Activated T-cell treated with anti-CD3 and anti-CD28 coated beads, Interleukin-2, amount 50 U/mL, for 24 hours (primary cell): ENCODE data around the gene STK16.
"Not testable (repeated sequence)": the region's sequence is repeated elsewhere in the genome, so short reads cannot be mapped to it uniquely, and the experiment has no call there.

ENCODE experiments used
- DNase-seq: peaks from one replicate; pipeline ENCODE4 v3.0.0-alpha.2; 2020
- H3K27ac Mint-ChIP-seq: 2 replicates; pipeline ENCODE4 v1.8.0; 2020; ENCODE audit warnings: mild to moderate bottlenecking, mixed read lengths
- H3K27me3 Mint-ChIP-seq: 2 replicates; pipeline ENCODE4 v1.8.0; 2020; ENCODE audit warnings: mixed read lengths
- H3K36me3 Mint-ChIP-seq: 2 replicates; pipeline ENCODE4 v1.8.0; 2020; ENCODE audit warnings: low read depth, mixed read lengths
- H3K4me1 Mint-ChIP-seq: 2 replicates; pipeline ENCODE4 v1.8.0; 2020; ENCODE audit warnings: low read depth, mixed read lengths
- H3K4me3 Mint-ChIP-seq: 2 replicates; pipeline ENCODE4 v1.8.0; 2020; ENCODE audit warnings: mild to moderate bottlenecking, moderate library complexity, mixed read lengths
- H3K9me3 Mint-ChIP-seq: 2 replicates; pipeline ENCODE4 v1.8.0; 2020; ENCODE audit warnings: mixed read lengths

The STK16 gene, protein sequence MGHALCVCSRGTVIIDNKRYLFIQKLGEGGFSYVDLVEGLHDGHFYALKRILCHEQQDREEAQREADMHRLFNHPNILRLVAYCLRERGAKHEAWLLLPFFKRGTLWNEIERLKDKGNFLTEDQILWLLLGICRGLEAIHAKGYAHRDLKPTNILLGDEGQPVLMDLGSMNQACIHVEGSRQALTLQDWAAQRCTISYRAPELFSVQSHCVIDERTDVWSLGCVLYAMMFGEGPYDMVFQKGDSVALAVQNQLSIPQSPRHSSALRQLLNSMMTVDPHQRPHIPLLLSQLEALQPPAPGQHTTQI

DNA sequence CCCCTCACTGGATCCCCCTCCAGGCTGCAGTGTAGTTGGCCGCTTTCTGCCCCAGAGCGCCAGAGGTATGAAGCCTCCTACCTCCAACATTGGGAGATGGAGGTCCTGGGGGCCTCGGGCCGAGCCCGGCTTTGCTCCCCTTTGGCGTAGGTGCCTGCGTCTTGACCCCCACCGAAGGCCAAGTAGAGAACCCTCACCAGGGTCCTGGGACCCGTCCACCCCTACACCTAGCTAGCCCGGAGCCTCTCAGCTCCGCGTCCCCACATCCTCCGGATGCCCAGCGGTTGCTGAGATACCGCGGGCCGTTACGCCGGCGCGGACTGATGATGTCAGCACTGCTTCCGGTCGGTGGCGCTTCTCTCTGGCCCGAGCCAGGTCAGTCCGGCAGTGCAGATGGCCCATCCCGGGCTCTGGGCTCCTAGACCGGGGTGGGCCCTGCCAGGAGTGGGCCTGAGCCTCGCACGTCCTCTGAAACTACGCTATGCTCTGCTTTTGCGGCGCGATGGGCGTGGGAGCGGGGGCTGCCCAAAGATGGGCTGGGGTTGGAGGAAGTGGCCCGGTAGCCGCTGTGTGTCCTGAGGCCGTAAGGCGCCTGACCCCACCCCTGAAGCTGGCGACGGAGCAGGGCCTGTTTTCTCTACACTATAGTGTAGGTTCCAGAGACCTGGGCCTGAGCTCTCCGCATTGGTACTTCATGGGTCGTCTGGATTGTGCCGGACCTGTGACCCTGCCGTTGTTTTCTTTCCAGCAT is at the start of gene STK16, which contains the start of gene GLB1L:
Gene STK16 (plus strand): TSS at position 332 of the 751 bp plus-strand sequence. CDS start 521 bp downstream, outside the sequence.
Gene GLB1L (minus strand): TSS at position 297 of the 751 bp plus-strand sequence. CDS start 1,871 bp downstream, outside the sequence.
- peak within 1 kb of the TSS; percentile 98 for H3K4me3 Mint-ChIP-seq
- H3K36me3 Mint-ChIP-seq: peaks cover 49% of the 10 kb centered on the region
- H3K27ac Mint-ChIP-seq: peak within 1 kb of the TSS; percentile 99

DNA sequence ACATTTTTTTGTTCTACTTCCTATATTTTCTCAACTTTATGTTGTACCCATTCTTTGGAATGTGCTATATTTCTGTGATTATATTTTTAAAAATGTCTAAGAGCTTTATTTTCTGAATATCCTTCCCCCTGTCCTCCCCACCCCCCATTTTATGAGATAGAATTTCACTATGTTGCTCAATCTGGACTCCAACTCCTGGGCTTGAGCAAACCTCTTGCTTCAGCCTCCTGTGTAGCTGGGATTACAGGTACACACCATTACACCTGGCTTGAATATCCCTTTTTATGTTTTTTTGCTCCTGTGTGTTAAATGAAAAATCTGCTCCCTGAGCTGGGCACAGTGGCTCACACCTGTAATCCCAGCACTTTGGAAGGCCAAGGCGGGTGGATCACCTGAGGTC is 47.9 kb upstream of the STK16 start:
- H3K27ac Mint-ChIP-seq: no peak overlapping the region
- H3K9me3 Mint-ChIP-seq: no peaks in the 10 kb centered on the region
- DNase-seq: no peak
- peaks cover 19% of the 10 kb centered on the region for H3K4me1 Mint-ChIP-seq
- H3K36me3 Mint-ChIP-seq: no peaks in the 10 kb centered on the region
- H3K4me3 Mint-ChIP-seq: no peak overlapping the region
- peaks cover 5% of the 10 kb centered on the region for H3K27me3 Mint-ChIP-seq

More for the DNA sequence above, at the start of gene STK16, which contains the start of gene GLB1L:
- Mint-ChIP-seq H3K9me3 (no peaks in the 10 kb centered on the region), H3K4me1 (peaks cover 55% of the 10 kb centered on the region), H3K27me3 (no peaks in the 10 kb centered on the region)
- peak; percentile 95 for DNase-seq

DNA sequence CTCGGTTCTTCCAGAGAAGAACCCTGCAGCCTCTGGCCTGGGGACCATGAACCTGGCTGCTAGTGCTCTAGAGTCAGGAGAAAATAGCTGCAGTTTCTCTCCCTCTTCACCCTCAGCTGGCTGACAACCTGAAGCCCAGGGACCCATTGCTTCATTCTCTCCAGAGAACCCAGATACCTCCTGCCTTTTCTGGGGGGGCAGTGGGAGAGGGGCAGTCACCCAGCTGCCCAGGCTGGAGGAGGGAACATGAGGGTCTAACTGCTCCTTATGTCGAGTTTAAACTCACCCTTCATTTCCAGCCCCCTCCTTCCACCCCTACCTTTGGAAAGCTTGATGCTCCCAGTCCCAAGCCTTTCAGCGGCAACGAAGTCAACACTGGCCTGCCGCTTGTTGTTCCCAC is 46.3 kb upstream of the STK16 start:
- peaks cover 5% of the 10 kb centered on the region for H3K27me3 Mint-ChIP-seq
- peak overlapping the region; percentile 34 for H3K27ac Mint-ChIP-seq
- H3K4me3 Mint-ChIP-seq: peak overlapping the region; percentile 46

DNA sequence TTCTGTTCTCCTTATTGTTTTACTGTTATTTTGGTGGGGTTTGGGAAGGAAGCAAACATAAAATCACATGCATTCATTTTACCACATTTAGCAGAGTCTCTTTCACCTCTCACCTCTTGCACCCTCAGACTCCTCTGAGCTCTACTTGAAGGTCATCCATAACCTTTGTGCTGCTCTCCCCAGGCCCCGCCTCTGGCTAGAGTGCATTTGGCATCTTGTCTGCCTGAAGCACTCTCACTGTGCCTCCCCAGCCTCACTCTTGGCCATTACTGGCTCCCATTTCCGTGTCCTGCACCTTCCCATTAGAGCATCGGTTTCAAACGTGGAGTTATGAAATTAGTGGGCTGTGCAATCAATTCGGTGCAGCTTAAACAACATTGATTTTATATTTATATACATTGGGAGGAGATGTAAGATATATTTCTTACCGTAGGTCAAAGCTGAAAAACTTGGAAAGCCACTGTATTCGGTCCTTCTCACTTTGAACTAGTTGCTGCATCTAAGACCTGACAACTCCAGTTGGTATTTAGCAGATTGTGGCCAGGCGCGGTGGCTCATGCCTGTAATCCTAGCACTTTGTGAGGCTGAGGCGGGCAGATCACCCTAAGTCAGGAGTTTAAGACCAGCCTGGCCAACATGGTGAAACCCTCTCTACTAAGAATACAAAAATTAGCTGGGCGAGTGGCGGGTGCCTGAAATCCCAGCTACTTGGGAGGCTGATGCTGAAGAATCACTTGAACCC is 45.6 kb upstream of the STK16 start:
- Mint-ChIP-seq H3K4me1 (peaks cover 19% of the 10 kb centered on the region), H3K4me3 (peak overlapping the region; percentile 46), H3K36me3 (no peaks in the 10 kb centered on the region), H3K9me3 (peaks cover 6% of the 10 kb centered on the region), H3K27ac (peak overlapping the region; percentile 34), H3K27me3 (peaks cover 5% of the 10 kb centered on the region)
- DNase-seq: no peak

More for the DNA sequence above, 46.3 kb upstream of the STK16 start:
- no peak for DNase-seq
- no peaks in the 10 kb centered on the region for H3K36me3 Mint-ChIP-seq
- H3K4me1 Mint-ChIP-seq: peaks cover 19% of the 10 kb centered on the region
- H3K9me3 Mint-ChIP-seq: peaks cover 4% of the 10 kb centered on the region

DNA sequence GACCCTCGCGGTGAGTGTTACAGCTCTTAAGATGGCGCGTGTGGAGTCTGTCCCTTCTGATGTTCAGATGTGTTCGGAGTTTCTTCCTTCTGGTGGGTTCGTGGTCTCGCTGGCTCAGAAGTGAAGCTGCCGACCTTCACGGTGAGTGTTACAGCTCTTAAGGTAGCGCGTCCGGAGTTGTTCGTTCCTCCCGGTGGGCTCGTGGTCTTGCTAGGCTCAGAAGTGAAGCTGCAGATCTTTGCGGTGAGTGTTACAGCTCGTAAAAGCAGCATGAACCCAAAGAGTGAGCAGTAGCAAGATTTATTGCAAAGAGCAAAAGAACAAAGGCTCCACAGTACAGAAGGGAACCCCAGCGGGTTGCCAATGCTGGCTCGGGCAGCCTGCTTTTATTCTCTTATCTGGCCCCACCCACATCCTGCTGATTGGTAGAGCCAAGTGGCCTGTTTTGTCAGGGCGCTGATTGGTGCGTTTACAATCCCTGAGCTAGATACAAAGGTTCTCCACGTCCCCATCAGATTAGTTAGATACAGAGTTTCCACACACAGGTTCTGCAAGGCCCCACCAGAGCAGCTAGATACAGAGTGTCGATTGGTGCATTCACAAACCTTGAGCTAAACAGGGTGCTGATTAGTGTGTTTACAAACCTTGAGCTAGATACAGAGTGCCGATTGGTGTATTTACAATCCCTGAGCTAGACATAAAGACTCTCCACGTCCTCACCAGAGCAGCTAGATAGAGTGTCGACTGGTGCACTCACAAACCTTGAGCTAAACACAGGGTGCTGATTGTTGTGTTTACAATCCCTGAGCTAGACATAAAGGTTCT is 44.6 kb upstream of the STK16 start:
- not testable (repeated sequence) for H3K27me3 Mint-ChIP-seq, H3K9me3 Mint-ChIP-seq, H3K36me3 Mint-ChIP-seq
- DNase-seq: peak; percentile 61
- peak overlapping the region; percentile 73 for H3K4me3 Mint-ChIP-seq
- H3K27ac Mint-ChIP-seq: peak overlapping the region; percentile 88
- H3K4me1 Mint-ChIP-seq: peaks cover 19% of the 10 kb centered on the region

DNA sequence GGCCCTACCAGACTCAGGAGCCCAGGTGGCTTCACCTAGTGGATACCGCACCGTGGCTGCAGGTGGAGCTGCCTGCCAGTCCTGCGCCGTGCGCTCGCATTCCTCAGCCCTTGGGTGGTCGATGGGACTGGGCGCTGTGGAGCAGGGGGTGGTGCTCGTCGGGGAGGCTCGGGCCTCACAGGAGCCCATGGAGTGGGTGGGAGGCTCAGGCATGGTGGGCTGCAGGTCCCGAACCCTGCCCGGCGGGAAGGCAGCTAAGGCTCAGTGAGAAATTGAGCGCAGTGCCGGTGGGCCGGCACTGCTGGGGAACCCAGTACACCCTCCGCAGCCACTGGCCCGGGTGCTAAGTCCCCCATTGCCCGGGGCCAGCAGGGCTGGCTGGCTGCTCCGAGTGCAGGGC is 43.9 kb upstream of the STK16 start:
- H3K4me1 Mint-ChIP-seq: peaks cover 23% of the 10 kb centered on the region
- H3K27ac Mint-ChIP-seq: peak overlapping the region; percentile 88
- H3K36me3 Mint-ChIP-seq, H3K4me3 Mint-ChIP-seq, DNase-seq, H3K9me3 Mint-ChIP-seq, H3K27me3 Mint-ChIP-seq: not testable (repeated sequence)

DNA sequence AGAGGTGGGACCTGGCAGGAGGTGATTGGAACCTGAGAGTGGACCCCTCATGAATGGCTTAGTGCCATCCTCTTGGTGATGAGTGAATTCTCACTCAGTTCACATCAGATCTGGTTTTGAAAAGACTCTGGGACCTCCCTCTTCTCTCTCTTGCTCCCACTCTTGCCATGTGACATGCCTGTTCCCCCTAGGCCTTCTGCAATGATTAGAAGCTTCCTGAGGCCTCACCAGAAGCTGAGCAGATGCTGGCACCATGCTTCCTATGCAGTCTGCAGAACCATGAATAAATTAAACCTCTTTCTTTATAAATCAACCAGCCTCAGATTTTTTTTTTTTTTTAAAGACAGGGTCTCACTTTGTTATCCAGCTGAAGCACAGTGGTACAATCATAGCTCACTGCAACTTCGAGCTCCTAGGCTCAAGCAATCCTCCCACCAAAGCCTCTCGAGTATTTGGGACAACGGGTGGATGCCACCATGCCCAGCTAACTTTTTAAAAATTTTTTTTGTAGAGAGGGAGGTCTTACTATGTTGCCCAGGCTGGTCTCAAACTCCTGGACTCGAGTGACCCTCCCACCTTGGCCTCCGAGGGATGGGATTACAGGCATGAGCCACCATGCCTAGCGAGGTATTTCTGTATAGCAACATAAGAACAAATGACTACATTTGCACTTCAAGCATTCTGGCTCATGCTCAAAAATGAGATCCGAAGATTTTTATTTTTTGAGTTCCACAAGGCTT is 40.7 kb upstream of the STK16 start:
- H3K4me3 Mint-ChIP-seq: no peak overlapping the region
- peaks cover 28% of the 10 kb centered on the region for H3K36me3 Mint-ChIP-seq
- peaks cover 6% of the 10 kb centered on the region for H3K9me3 Mint-ChIP-seq
- H3K27ac Mint-ChIP-seq: no peak overlapping the region
- DNase-seq: no peak
- H3K27me3 Mint-ChIP-seq: no peaks in the 10 kb centered on the region
- peaks cover 40% of the 10 kb centered on the region for H3K4me1 Mint-ChIP-seq

DNA sequence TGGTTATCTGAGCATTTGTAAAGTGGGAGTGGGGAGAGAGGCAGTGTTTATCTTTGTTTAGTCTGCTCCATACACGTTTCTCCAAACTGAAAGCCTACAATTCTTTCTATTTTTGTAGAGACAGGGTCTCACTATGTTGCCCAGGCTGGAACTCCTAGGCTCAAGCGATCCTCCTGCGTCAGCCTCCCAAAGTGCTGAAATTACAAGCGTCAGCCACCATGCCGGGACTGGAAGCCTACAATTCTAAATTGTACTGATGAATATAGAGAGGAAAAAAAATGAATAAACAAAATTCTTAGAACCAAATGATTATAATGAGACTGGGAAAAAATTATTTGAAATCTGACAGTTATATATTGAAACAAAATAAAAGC is 40.1 kb upstream of the STK16 start:
- Mint-ChIP-seq H3K9me3 (peaks cover 6% of the 10 kb centered on the region), H3K36me3 (peaks cover 33% of the 10 kb centered on the region), H3K27me3 (no peaks in the 10 kb centered on the region), H3K4me1 (peaks cover 42% of the 10 kb centered on the region), H3K27ac (peak overlapping the region; percentile 98), H3K4me3 (peak overlapping the region; percentile 27)
- DNase-seq: no peak

DNA sequence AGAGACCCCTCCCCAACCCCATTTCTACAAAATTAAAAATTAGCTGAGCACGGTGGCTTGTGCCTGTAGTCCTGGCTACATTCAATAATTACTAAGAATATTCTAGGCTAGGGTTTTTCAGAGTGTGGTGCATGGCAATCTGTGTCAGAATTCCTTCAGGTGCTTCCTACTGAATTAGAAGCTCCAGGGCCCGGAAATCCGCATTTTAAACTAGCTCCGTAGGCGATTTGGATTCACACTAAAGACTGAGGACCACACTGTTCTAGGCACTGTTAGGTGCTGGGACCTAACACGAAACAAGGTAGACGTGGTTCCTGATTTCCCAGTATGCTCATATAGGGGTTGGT is 39.3 kb upstream of the STK16 start:
- peaks cover 42% of the 10 kb centered on the region for H3K4me1 Mint-ChIP-seq
- H3K9me3 Mint-ChIP-seq: peaks cover 6% of the 10 kb centered on the region
- H3K27ac Mint-ChIP-seq: peak overlapping the region; percentile 98
- H3K27me3 Mint-ChIP-seq: no peaks in the 10 kb centered on the region
- DNase-seq: no peak
- H3K4me3 Mint-ChIP-seq: peak overlapping the region; percentile 92
- H3K36me3 Mint-ChIP-seq: peaks cover 41% of the 10 kb centered on the region

DNA sequence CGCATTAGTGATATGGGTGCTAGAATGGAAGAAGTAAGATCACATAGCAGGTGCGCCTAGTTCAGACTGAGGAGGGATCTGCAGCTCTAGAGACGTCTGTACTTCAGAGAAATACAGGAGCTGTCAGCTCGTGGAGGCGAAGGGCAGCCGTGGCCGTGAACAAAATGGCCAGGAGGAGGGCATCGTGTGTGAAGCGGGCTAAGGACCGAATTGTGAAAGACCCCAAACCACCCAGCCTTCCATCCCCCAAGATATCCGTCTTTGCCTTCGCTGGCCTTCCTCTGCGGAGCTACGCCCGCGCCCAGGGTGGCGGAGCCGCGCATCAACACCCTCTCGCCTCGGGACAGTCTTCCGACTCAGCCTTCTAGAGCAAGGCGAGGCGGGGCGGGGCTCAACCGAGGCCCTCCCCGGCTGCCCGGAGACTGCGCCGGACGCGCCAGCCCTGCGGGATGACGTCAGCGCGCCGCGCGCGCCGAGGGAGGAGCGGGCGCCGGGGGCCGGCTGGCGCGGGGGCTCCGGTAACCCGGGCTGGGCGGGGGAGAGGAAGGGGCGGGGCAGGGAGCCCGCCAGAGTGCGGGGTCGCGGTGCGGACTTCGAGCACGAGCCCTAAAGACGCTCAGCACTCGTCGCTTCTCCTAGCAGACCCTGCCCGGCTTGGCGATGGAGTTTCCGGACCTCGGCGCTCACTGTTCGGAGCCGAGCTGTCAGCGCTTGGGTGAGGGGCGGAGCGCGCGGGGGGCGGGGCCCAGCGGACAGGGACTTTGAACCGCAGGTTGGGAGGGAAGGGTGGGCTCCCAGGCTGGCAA is 38.7 kb upstream of the STK16 start, which contains the start of gene ZFAND2B:
Gene ZFAND2B (plus strand): TSS at position 455 of the 806 bp plus-strand sequence. CDS start 206 bp downstream, at position 661.
- Mint-ChIP-seq H3K4me3 (peak within 1 kb of the TSS; percentile 92), H3K27me3 (no peaks in the 10 kb centered on the region), H3K9me3 (peaks cover 6% of the 10 kb centered on the region), H3K36me3 (peaks cover 47% of the 10 kb centered on the region), H3K27ac (peak within 1 kb of the TSS; percentile 98), H3K4me1 (peaks cover 46% of the 10 kb centered on the region)
- peak; percentile 97 for DNase-seq

DNA sequence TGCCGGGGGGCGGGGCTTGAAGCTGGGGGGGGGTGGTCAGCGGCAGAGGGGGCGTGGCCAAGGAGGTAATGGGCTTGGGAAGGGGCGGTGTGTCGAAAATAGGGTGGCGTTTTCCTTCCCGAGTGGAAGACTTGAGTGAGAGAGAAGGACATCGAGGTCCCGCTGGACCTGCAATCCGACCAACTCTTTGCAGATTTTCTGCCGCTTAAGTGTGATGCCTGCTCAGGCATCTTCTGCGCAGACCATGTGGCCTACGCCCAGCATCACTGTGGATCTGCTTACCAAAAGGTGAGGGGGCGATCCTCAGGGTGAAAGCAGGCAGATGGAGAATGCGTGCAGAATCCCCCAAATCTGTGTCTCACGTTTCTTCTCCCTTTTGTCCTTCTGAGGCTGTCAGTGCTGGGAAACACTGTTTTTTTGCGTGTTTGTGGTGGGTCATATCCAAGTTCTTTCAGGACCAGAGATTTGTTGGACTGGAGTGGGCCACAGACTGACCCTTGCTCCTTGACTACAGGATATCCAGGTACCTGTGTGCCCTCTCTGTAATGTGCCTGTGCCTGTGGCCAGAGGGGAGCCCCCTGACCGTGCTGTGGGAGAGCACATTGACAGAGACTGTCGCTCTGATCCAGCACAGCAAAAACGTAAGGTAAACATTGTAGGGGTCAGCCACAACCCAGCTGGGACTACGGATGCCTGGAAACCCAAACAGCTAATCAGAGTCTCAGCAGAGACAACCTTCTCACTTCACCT is 38.0 kb upstream of the STK16 start:
- Mint-ChIP-seq H3K4me3 (peak overlapping the region; percentile 92), H3K27me3 (no peaks in the 10 kb centered on the region)
- no peak for DNase-seq

More for the DNA sequence above, 38.0 kb upstream of the STK16 start:
- Mint-ChIP-seq H3K9me3 (peaks cover 6% of the 10 kb centered on the region), H3K36me3 (peaks cover 52% of the 10 kb centered on the region), H3K4me1 (peaks cover 50% of the 10 kb centered on the region), H3K27ac (peak overlapping the region; percentile 98)
